Germinal center (tissue), 1 donor: ENCODE results near the gene TSC22D1.

Source experiments
- DNase-seq: peaks from one replicate; pipeline ENCODE4 v3.0.0; 2012; ENCODE audit warnings: mixed read lengths, low spot score

The TSC22D1 gene

GRCh38 chr13:44452418-44452817, 123.7 kb downstream of the TSC22D1 start:
- DNase-seq, result no peak

GRCh38 chr13:44451651-44452050, 124.5 kb downstream of the TSC22D1 start:
- no peak for DNase-seq

- DNase-seq, result no peak
Observed at GRCh38 chr13:44451126-44451525, 125.0 kb downstream of the TSC22D1 start.

GRCh38 chr13:44449999-44450821, 125.9 kb downstream of the TSC22D1 start:
- no peak for DNase-seq

- DNase-seq, result no peak
Observed at GRCh38 chr13:44448875-44449274, 127.3 kb downstream of the TSC22D1 start.

GRCh38 chr13:44448373-44448772, 127.8 kb downstream of the TSC22D1 start:
- no peak for DNase-seq

GRCh38 chr13:44447783-44448321, 128.3 kb downstream of the TSC22D1 start:
- DNase-seq, result no peak

GRCh38 chr13:44440046-44440608, 136.0 kb downstream of the TSC22D1 start:
- no peak for DNase-seq

GRCh38 chr13:44439452-44440024, 136.6 kb downstream of the TSC22D1 start:
- no peak for DNase-seq

GRCh38 chr13:44438234-44438579, 137.9 kb downstream of the TSC22D1 start:
- no peak for DNase-seq

GRCh38 chr13:44437356-44438233, 138.5 kb downstream of the TSC22D1 start:
- DNase-seq, result peak; percentile 39

- DNase-seq, result peak; percentile 68
Observed at GRCh38 chr13:44436589-44437337, 139.4 kb downstream of the TSC22D1 start.

GRCh38 chr13:44435919-44436510, 140.1 kb downstream of the TSC22D1 start:
- no peak for DNase-seq

- peak; percentile 95 for DNase-seq
Observed at GRCh38 chr13:44435142-44435918, 140.8 kb downstream of the TSC22D1 start.

GRCh38 chr13:44434766-44435141, 141.4 kb downstream of the TSC22D1 start:
- no peak for DNase-seq

GRCh38 chr13:44433863-44434765, 142.0 kb downstream of the TSC22D1 start:
- no peak for DNase-seq

- no peak for DNase-seq
Observed at GRCh38 chr13:44432650-44433049, 143.5 kb downstream of the TSC22D1 start.

GRCh38 chr13:44431150-44431549, 145.0 kb downstream of the TSC22D1 start:
- no peak for DNase-seq

- DNase-seq, result no peak
Observed at GRCh38 chr13:44429311-44429710, 146.8 kb downstream of the TSC22D1 start.
